Stomach (tissue), 4 donors: Measurements from ENCODE around the gene ACOXL.

Source experiments
- CTCF ChIP-seq, 7 experiments: fragments of 450-650 bp in 4 of 7; fragments of 200-600 bp in 3 of 7; sonication (generic) in 3 of 7; IDR thresholded peaks; one replicate each; pipeline ENCODE4 v1.5.1; 2016 to 2019; ENCODE audit warnings: antibody characterized with exemption in 7 of 7, control low read depth in 2 of 7, mild to moderate bottlenecking in 1 of 7
- POLR2A ChIP-seq, 4 donors: fragments of 450-650 bp; IDR thresholded peaks; one replicate each; pipeline ENCODE4 v1.6.1; 2016; ENCODE audit warnings: antibody characterized with exemption in 4 of 4, control low read depth in 2 of 4, mild to moderate bottlenecking in 1 of 4, moderate library complexity in 1 of 4
- POLR2AphosphoS5 ChIP-seq, 3 donors: sonication (generic); formaldehyde crosslinking; IDR thresholded peaks; one replicate each; pipeline ENCODE4 v1.6.1; 2016; ENCODE audit warnings: antibody characterized with exemption in 3 of 3

- TF ChIP-seq CTCF (IDR thresholded peaks at IDR 0.05), result no peak
- TF ChIP-seq POLR2AphosphoS5 (IDR thresholded peaks at IDR 0.05), result no peak
- TF ChIP-seq POLR2A (IDR thresholded peaks at IDR 0.05), result no peak
Measured at GRCh38 chr2:111053266-111053665, 320.9 kb downstream of the ACOXL start.
